SU-DHL-6 (cell line): ENCODE data around the gene FSTL1.

ENCODE experiments used
- H2AFZ ChIP-seq: fragments of 200-600 bp; sonication (generic); 2 replicates; pipeline ENCODE4 v1.6.1; 2014; ENCODE audit warnings: low read depth, mild to moderate bottlenecking, moderate library complexity, mixed read lengths, antibody characterized with exemption, low read length; ENCODE audit not compliant: severe bottlenecking
- H3F3A ChIP-seq: fragments of 200-600 bp; shearing (Covaris generic); 2 replicates; pipeline ENCODE4 v1.6.0; 2016; ENCODE audit warnings: antibody characterized with exemption, mild to moderate bottlenecking; ENCODE audit not compliant: insufficient read depth
- H3K27ac ChIP-seq: fragments of 200-600 bp; sonication (generic); 2 replicates; pipeline ENCODE4 v1.5.1; 2016; ENCODE audit warnings: low read depth, mild to moderate bottlenecking, low read length, moderate library complexity, mixed read lengths
- H3K27me3 ChIP-seq: fragments of 200-600 bp; sonication (generic), shearing (Covaris generic); 2 replicates; pipeline ENCODE4 v1.6.0; 2014; ENCODE audit warnings: mild to moderate bottlenecking, low read length
- H3K36me3 ChIP-seq: fragments of 200-600 bp; sonication (generic); 2 replicates; pipeline ENCODE4 v1.6.1; 2014; ENCODE audit warnings: mild to moderate bottlenecking, low read length, mixed read lengths
- H3K4me2 ChIP-seq: fragments of 300-600, 200-600 bp; shearing (Covaris generic), sonication (generic); 2 replicates; pipeline ENCODE4 v1.6.0; 2014; ENCODE audit warnings: low read length, low read depth, mild to moderate bottlenecking; ENCODE audit not compliant: poor library complexity, severe bottlenecking
- H3K4me3 ChIP-seq: fragments of 200-600 bp; sonication (generic); 2 replicates; pipeline ENCODE4 v1.5.1; 2014; ENCODE audit warnings: antibody characterized with exemption, low read length, mild to moderate bottlenecking, mixed read lengths; ENCODE audit not compliant: insufficient read depth, poor library complexity, severe bottlenecking
- H3K79me2 ChIP-seq: fragments of 200-600 bp; sonication (generic); 2 replicates; pipeline ENCODE4 v1.6.1; 2014; ENCODE audit warnings: mild to moderate bottlenecking, low read length, moderate library complexity; ENCODE audit not compliant: insufficient read depth
- H3K9ac ChIP-seq: fragments of 200-600 bp; sonication (generic); 2 replicates; pipeline ENCODE4 v1.7.0; 2014; ENCODE audit warnings: mild to moderate bottlenecking, low read length
- H3K9me2 ChIP-seq: fragments of 200-600 bp; sonication (generic); replicated peaks from 2 replicates; pipeline ENCODE4 v1.6.1; 2014; ENCODE audit warnings: low read length; ENCODE audit not compliant: insufficient read depth
- H3K9me3 ChIP-seq: fragments of 200-600 bp; sonication (generic); 2 replicates; pipeline ENCODE4 v1.6.1; 2014; ENCODE audit warnings: low read length, mixed read lengths; ENCODE audit not compliant: insufficient read depth
- H4K20me1 ChIP-seq: fragments of 200-600 bp; sonication (generic); 2 replicates; pipeline ENCODE4 v1.6.1; 2014; ENCODE audit warnings: low read depth, mild to moderate bottlenecking, antibody characterized with exemption, low read length, moderate library complexity, mixed read lengths
- CTCF ChIP-seq: fragments of 200-600 bp; sonication (generic); IDR thresholded peaks from one replicate; pipeline ENCODE4 v1.5.1; 2017; ENCODE audit warnings: antibody characterized with exemption, mild to moderate bottlenecking, low read length, moderate library complexity; ENCODE audit not compliant: insufficient read depth, poor library complexity, severe bottlenecking
- EZH2phosphoT487 ChIP-seq: fragments of 200-600 bp; sonication (generic), shearing (Covaris generic); conservative IDR thresholded peaks from 2 replicates; pipeline ENCODE4 v1.6.1; 2018; ENCODE audit warnings: mild to moderate bottlenecking, antibody characterized with exemption, low read length, moderate library complexity, mixed read lengths

The FSTL1 gene

GRCh38 chr3:120393761-120394160 lies 57.0 kb downstream of the FSTL1 start:
- Histone ChIP-seq H3K27me3 (no peaks in the 10 kb centered on the region), H3K27ac (no peak overlapping the region)

GRCh38 chr3:120393243-120393642 lies 57.5 kb downstream of the FSTL1 start:
- Histone ChIP-seq H3K27ac (no peak overlapping the region), H3K9me3 (no peaks in the 10 kb centered on the region), H4K20me1 (no peaks in the 10 kb centered on the region), H3K27me3 (no peaks in the 10 kb centered on the region), H3K4me3 (no peak overlapping the region), H3K36me3 (no peaks in the 10 kb centered on the region), H3K79me2 (no peaks in the 10 kb centered on the region), H3K4me2 (no peak overlapping the region), H3K9ac (no peak overlapping the region), H3K9me2 (no peaks in the 10 kb centered on the region), H2AFZ (no peak overlapping the region), H3F3A (no peaks in the 10 kb centered on the region)
- TF ChIP-seq EZH2phosphoT487 (no peak), CTCF (no peak)

More at GRCh38 chr3:120393761-120394160, 57.0 kb downstream of the FSTL1 start:
- no peaks in the 10 kb centered on the region for H3K9me2 ChIP-seq
- H3K79me2 ChIP-seq = no peaks in the 10 kb centered on the region
- no peak overlapping the region for H3K4me3 ChIP-seq
- TF ChIP-seq EZH2phosphoT487 (no peak), CTCF (no peak)
- no peak overlapping the region for H2AFZ ChIP-seq
- no peaks in the 10 kb centered on the region for H3K9me3 ChIP-seq
- H3K36me3 ChIP-seq = no peaks in the 10 kb centered on the region
- H4K20me1 ChIP-seq = no peaks in the 10 kb centered on the region
- H3K9ac ChIP-seq = no peak overlapping the region
- H3F3A ChIP-seq = no peaks in the 10 kb centered on the region
- H3K4me2 ChIP-seq = no peak overlapping the region

GRCh38 chr3:120382941-120383447 lies 67.8 kb downstream of the FSTL1 start:
- Histone ChIP-seq H3K27ac (no peak overlapping the region), H3K9ac (no peak overlapping the region), H3K9me3 (no peaks in the 10 kb centered on the region), H3K9me2 (no peaks in the 10 kb centered on the region), H3K79me2 (no peaks in the 10 kb centered on the region), H3F3A (no peaks in the 10 kb centered on the region), H3K36me3 (no peaks in the 10 kb centered on the region), H3K27me3 (no peaks in the 10 kb centered on the region), H3K4me3 (no peak overlapping the region), H4K20me1 (no peaks in the 10 kb centered on the region), H3K4me2 (no peak overlapping the region), H2AFZ (no peak overlapping the region)
- no peak for TF ChIP-seq EZH2phosphoT487
- TF ChIP-seq CTCF = no peak
